ENCODE data around the gene TGFBRAP1. TPM values are rescaled to one million over a fixed set of nuclear protein-coding genes. Genes with fewer than 3 reads are reported as not detected.

TGFBRAP1 gene
- total and polyA plus RNA-seq, 2 experiments from 2014 or later, result 10.4 to 18.3 TPM

- Histone ChIP-seq H4K20me1 (ENCODE audit: insufficient read depth, poor library complexity, severe bottlenecking) (no peaks in the 10 kb centered on the region), H3K9me2 (replicated peaks; ENCODE audit: insufficient read depth) (no peaks in the 10 kb centered on the region), H3K27ac (no peak overlapping the region), H3K9me3 (ENCODE audit: low read depth) (no peaks in the 10 kb centered on the region), H3K36me3 (replicated peaks; ENCODE audit: insufficient read depth, low read depth) (no peaks in the 10 kb centered on the region), H3K4me3 (no peak overlapping the region), H3K79me2 (no peaks in the 10 kb centered on the region), H3K4me2 (no peak overlapping the region), H2AFZ (no peak overlapping the region), H3K27me3 (no peaks in the 10 kb centered on the region), H3K4me1 (ENCODE audit: insufficient read depth) (no peaks in the 10 kb centered on the region)
- no peak for TF ChIP-seq EZH2 (IDR thresholded peaks at IDR 0.05; ENCODE audit: borderline replicate concordance)
- TF ChIP-seq EZH2phosphoT487 (IDR thresholded peaks at IDR 0.05; ENCODE audit: low read depth, severe bottlenecking, unreplicated experiment), result no peak
- TF ChIP-seq CTCF (IDR thresholded peaks at IDR 0.05; ENCODE audit: poor library complexity), result no peak
- DNase-seq (ENCODE audit: low spot score), result no peak
- WGBS (ENCODE audit: low lambda C conversion rate, missing lambda C conversion rate), result 94% methylated on average over 4 of the region's 4 CpGs
These were observed 79.6 kb downstream of the TGFBRAP1 start for GRCh38 chr2:105249891-105250290.

- H3K9me3 ChIP-seq (ENCODE audit: low read depth), result no peaks in the 10 kb centered on the region
- 77% methylated on average over 5 of the region's 5 CpGs for WGBS (ENCODE audit: low lambda C conversion rate, missing lambda C conversion rate)
- H3K4me3 ChIP-seq, result no peak overlapping the region
- no peak overlapping the region for H3K27ac ChIP-seq
- no peaks in the 10 kb centered on the region for H3K4me1 ChIP-seq (ENCODE audit: insufficient read depth)
- no peaks in the 10 kb centered on the region for H3K9me2 ChIP-seq (replicated peaks; ENCODE audit: insufficient read depth)
- no peak for DNase-seq (ENCODE audit: low spot score)
- H2AFZ ChIP-seq, result no peak overlapping the region
- no peaks in the 10 kb centered on the region for H3K79me2 ChIP-seq
- no peaks in the 10 kb centered on the region for H4K20me1 ChIP-seq (ENCODE audit: insufficient read depth, poor library complexity, severe bottlenecking)
- TF ChIP-seq EZH2 (IDR thresholded peaks at IDR 0.05; ENCODE audit: borderline replicate concordance) (no peak), CTCF (IDR thresholded peaks at IDR 0.05; ENCODE audit: poor library complexity) (no peak), EZH2phosphoT487 (IDR thresholded peaks at IDR 0.05; ENCODE audit: low read depth, severe bottlenecking, unreplicated experiment) (no peak)
- no peaks in the 10 kb centered on the region for H3K36me3 ChIP-seq (replicated peaks; ENCODE audit: insufficient read depth, low read depth)
- H3K27me3 ChIP-seq, result no peaks in the 10 kb centered on the region
- no peak overlapping the region for H3K4me2 ChIP-seq
These were observed 80.4 kb downstream of the TGFBRAP1 start for GRCh38 chr2:105249181-105249580.

- 55% methylated on average over 4 of the region's 4 CpGs for WGBS (ENCODE audit: low lambda C conversion rate, missing lambda C conversion rate)
- TF ChIP-seq EZH2 (IDR thresholded peaks at IDR 0.05; ENCODE audit: borderline replicate concordance) (no peak), EZH2phosphoT487 (IDR thresholded peaks at IDR 0.05; ENCODE audit: low read depth, severe bottlenecking, unreplicated experiment) (no peak), CTCF (IDR thresholded peaks at IDR 0.05; ENCODE audit: poor library complexity) (no peak)
- Histone ChIP-seq H3K36me3 (replicated peaks; ENCODE audit: insufficient read depth, low read depth) (no peaks in the 10 kb centered on the region), H3K27ac (no peak overlapping the region), H3K9me2 (replicated peaks; ENCODE audit: insufficient read depth) (no peaks in the 10 kb centered on the region), H3K4me2 (no peak overlapping the region), H3K9me3 (ENCODE audit: low read depth) (no peaks in the 10 kb centered on the region), H3K79me2 (no peaks in the 10 kb centered on the region), H4K20me1 (ENCODE audit: insufficient read depth, poor library complexity, severe bottlenecking) (no peaks in the 10 kb centered on the region), H2AFZ (no peak overlapping the region), H3K27me3 (no peaks in the 10 kb centered on the region), H3K4me3 (no peak overlapping the region), H3K4me1 (ENCODE audit: insufficient read depth) (no peaks in the 10 kb centered on the region)
- no peak for DNase-seq (ENCODE audit: low spot score)
These were observed 81.0 kb downstream of the TGFBRAP1 start for GRCh38 chr2:105248316-105249070.

All from hepatocyte (in vitro differentiated cells).